K562 treated with DMSO at 1 percent for 24 hours (cell line): ENCODE measurements around the gene TPSB2. TPM values are rescaled to one million over a fixed set of nuclear protein-coding genes. Genes with fewer than 3 reads are reported as not detected.

Source experiments
- total RNA-seq: library from RNA; unstranded; fragments of 300-600 nt; gene quantifications from 2 replicates; pipeline ENCODE4 v1.2.3, GENCODE V29; 2022; ENCODE audit warnings: low read depth; ENCODE audit not compliant: insufficient read depth

Gene TPSB2
- not detected in 2 replicates for total RNA-seq

DNA sequence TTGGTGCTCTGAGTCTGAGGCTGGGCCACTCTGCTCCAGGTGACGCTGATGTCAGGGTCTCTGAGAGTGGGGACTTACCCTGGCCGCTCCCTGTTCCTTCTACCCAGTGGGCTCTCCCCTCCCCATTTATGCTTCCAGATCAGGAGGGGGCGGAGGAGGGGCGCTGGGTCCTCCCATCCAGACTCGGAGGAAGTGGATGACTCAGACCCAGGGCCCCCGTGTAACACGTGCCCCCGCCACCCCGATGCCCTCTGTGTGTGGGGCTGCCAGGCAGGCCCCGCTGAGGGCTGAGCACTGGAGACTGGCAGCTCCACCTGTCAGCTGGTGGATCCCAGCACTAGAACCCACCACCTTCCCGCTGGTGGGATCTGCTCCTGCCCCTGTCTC is at the start of gene TPSB2:
TPSB2 (minus strand) TSS at position 101 of the 387 bp plus-strand sequence. CDS start 233 bp downstream, outside the sequence.

DNA sequence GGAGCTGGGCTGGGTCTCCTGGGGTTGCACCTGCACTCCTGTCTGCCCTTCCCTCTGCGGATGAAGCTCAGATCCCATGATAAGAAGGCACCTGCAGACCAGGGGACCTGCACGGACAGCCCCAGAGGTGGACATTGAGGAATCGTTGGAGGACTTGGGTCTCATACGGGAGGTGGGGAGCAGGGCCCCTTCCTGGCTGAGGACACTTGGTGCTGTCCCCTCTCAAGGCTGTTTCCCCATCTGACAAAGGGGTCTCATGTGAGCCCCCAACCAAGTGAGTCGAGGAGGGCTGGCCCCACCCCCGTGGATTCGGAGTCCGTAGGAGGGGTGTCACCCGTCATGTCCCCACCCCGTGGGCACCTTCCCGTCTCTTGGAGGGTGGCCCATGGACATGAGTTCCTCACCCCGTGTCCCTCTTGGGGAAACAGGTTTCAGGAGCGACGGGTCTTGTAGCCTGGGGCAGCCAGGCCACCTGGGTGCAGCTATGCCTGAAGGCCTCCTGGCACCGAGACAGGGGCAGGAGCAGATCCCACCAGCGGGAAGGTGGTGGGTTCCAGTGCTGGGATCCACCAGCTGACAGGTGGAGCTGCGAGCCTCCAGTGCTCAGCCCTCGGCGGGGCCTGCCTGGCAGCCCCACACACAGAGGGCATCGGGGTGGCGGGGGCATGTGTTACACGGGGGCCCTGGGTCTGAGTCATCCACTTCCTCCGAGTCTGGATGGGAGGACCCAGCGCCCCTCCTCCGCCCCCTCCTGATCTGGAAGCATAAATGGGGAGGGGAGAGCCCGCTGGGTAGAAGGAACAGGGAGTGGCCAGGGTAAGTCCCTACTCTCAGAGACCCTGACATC is 25.5 kb upstream of the TPSB2 start, which contains the start of gene TPSD1:
TPSD1 (plus strand) TSS at position 794 of the 847 bp plus-strand sequence. CDS start 212 bp downstream, outside the sequence.

DNA sequence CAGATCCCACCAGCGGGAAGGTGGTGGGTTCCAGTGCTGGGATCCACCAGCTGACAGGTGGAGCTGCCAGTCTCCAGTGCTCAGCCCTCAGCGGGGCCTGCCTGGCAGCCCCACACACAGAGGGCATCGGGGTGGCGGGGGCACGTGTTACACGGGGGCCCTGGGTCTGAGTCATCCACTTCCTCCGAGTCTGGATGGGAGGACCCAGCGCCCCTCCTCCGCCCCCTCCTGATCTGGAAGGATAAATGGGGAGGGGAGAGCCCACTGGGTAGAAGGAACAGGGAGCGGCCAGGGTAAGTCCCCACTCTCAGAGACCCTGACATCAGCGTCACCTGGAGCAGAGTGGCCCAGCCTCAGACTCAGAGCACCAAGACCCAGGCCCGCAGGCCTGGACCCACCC is 10.5 kb upstream of the TPSB2 start, which contains the start of gene TPSAB1:
TPSAB1 (plus strand) TSS at position 270 of the 400 bp plus-strand sequence. CDS start 234 bp downstream, outside the sequence.

DNA sequence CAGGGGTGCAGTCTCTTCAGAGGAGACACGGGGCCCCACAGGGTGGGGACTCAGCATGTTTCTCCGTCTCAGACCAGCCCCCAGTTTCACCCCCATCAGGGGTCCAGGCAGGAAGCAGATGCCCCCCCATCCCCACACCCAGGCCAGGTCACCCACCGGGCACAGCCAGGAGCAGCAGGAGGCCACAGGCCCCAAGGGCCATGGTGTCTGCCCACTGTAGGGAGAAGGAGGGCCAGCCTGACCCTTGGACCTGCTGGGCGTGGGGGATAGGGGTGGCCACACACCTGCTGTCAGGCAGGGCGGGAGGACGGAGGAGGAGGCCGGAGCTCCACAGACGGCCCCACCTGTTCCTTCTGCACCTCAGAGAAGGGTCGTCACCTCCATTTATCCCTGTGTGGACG is 4.9 kb downstream of the TPSB2 start, which contains the start of gene TPSG1:
TPSG1 (minus strand) TSS at position 218 of the 401 bp plus-strand sequence; CDS start at position 202, 16 bp downstream.

Other genes starting within 250 kb of the TPSB2 start
- not detected in 2 replicates for gene SOX8, start 248.4 kb downstream of the TPSB2 start, total RNA-seq
- not detected in 2 replicates for gene SSTR5, start 157.4 kb downstream of the TPSB2 start, total RNA-seq
- gene C1QTNF8, start 133.9 kb downstream of the TPSB2 start, total RNA-seq = not detected in 2 replicates
- 0.28 and 0.34 TPM in 2 replicates for gene CACNA1H, start 77.1 kb downstream of the TPSB2 start, total RNA-seq
- gene TPSG1, start 4.9 kb downstream of the TPSB2 start, total RNA-seq = not detected in 2 replicates
- gene TPSAB1, start 10.5 kb upstream of the TPSB2 start, total RNA-seq = not detected in 2 replicates
- gene TPSD1, start 25.9 kb upstream of the TPSB2 start, total RNA-seq = not detected in 2 replicates
- gene UBE2I, start 79.5 kb upstream of the TPSB2 start, total RNA-seq = 61.6 and 64.4 TPM in 2 replicates
- 11.4 and 14.0 TPM in 2 replicates for gene BAIAP3, start 103.5 kb upstream of the TPSB2 start, total RNA-seq
- 93.4 and 102 TPM in 2 replicates for gene TSR3, start 121.7 kb upstream of the TPSB2 start, total RNA-seq
- gene GNPTG, start 121.7 kb upstream of the TPSB2 start, total RNA-seq = 42.6 and 47.9 TPM in 2 replicates
- 18.6 and 27.2 TPM in 2 replicates for gene UNKL, start 184.5 kb upstream of the TPSB2 start, total RNA-seq
- 25.0 and 26.1 TPM in 2 replicates for gene UQCC4, start 190.6 kb upstream of the TPSB2 start, total RNA-seq
- gene PERCC1, start 200.9 kb upstream of the TPSB2 start, total RNA-seq = not detected in 2 replicates
- 0.86 and 1.9 TPM in 2 replicates for gene CCDC154, start 214.4 kb upstream of the TPSB2 start, total RNA-seq
- 149 and 176 TPM in 2 replicates for gene CLCN7, start 244.8 kb upstream of the TPSB2 start, total RNA-seq